ENCODE results near the gene APOL3.
"Not testable (repeated sequence)": the region's sequence is repeated elsewhere in the genome, so short reads cannot be mapped to it uniquely, and the experiment has no call there.

APOL3 gene

GRCh38 chr22:36166518-36167220, 6.1 kb upstream of the APOL3 start:
- in situ Hi-C loops (cut with MboI; ENCODE audit: low pct_unique_long_range_greater_than_20kb, low sequenced_read_pairs) = no loop called here
- DNase-seq = no peak

GRCh38 chr22:36166086-36166485, 5.5 kb upstream of the APOL3 start:
- no peak for DNase-seq
- in situ Hi-C loops (cut with MboI; ENCODE audit: low pct_unique_long_range_greater_than_20kb, low sequenced_read_pairs) = no loop called here

- DNase-seq = no peak
- in situ Hi-C loops (cut with MboI; ENCODE audit: low pct_unique_long_range_greater_than_20kb, low sequenced_read_pairs) = no loop called here
Measured at GRCh38 chr22:36165141-36165540, 4.6 kb upstream of the APOL3 start.

- no peak for DNase-seq
Measured at GRCh38 chr22:36164621-36165020, 4.1 kb upstream of the APOL3 start.

GRCh38 chr22:36163497-36163896, 2.9 kb upstream of the APOL3 start:
- DNase-seq = no peak
- in situ Hi-C loops (cut with MboI; ENCODE audit: low pct_unique_long_range_greater_than_20kb, low sequenced_read_pairs) = no loop called here

More at GRCh38 chr22:36164621-36165020, 4.1 kb upstream of the APOL3 start:
- in situ Hi-C loops (cut with MboI; ENCODE audit: low pct_unique_long_range_greater_than_20kb, low sequenced_read_pairs) = no loop called here

DNA sequence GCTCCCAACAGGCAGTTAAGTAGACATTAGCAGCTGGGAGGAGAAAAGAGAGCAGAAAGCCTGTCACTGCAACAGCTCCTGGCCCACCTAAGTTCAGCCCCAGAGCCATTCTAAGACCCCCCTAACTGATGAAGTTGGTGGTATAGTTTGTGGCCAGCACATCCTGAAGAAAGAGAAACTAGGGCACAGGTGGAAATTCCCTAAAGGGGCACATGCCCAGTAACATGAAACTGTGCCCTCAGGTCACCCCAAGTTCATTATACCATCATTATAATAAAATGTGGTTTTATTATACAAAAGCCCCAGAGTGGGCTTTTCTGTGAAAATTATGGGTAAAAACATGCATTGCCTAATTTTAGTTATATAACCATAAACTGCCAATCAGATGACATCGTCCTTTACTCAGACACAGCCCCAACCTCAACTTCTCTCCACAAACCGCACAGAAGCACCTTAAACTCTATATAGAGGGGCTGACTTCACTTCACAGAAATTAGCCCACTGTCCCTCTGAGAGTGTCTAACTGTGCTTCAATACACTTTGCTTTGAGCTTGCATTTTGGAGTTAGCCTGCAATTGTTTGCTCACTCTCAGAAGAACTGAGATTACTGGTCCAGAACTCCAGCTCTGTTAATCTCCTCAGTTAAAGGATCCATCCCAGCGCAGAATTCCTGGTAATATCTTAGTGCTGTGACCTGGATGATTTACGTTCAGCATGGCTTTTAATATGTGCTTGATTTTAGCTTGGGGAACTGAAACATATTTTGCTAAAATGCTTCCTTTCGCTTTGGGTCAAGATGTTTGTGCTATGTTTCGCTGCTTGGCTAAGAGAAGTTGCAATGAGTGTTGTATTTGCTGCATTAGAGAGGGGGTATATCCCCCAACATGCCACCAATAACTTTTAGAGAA, 1.8 kb upstream of the APOL3 start:
- peak; percentile 8 for DNase-seq
- in situ Hi-C loops (cut with MboI; ENCODE audit: low pct_unique_long_range_greater_than_20kb, low sequenced_read_pairs) = no loop called here

GRCh38 chr22:36161793-36162126, 1.2 kb upstream of the APOL3 start:
- in situ Hi-C loops (cut with MboI; ENCODE audit: low pct_unique_long_range_greater_than_20kb, low sequenced_read_pairs); DNase-seq: not testable (repeated sequence)

DNA sequence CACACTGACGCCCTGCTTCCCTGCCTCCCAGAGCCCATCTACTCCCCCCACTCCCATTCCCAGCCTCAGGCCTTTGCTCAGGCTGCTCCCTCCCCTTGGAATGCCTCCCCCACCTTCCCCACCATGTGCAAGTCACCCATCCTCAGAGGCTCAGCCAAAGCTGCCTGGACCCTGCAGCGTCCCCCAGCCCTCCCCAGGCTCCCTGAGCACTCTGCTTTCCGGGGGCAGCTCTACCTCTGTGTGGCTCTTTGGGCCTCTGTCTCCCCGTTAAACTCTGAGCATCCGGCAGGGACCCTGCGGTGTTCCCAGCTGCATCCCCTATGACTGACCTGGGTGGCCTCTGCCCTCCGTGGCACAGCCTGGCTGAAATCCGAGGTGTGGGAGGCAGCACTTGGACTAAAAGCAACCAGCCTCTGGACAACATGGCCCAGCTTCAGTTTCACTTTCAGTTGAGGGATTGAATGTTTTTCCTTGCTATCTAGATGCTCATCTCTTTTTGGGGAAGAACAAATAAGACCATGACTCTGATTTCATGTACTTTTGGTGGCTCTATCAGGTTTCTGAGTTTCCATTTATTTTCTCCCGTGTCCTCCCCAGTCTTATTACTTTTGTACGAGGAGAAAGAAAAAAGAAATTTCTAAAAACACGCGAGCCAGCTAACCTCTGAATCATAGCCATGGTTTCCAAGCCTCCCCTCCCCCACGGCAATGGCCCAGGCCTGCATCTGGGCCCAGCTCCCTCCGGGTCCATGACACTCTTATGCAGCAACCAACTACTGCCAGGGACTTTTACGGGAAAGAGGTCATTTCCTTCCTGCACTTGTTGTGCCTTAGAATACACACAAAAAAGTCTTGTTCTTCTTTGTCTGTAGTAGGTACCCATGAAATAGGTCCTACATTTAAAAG, 3.8 kb downstream of the APOL3 start:
- DNase-seq = peak; percentile 65
- in situ Hi-C loops (cut with MboI; ENCODE audit: low pct_unique_long_range_greater_than_20kb, low sequenced_read_pairs) = no loop called here

DNA sequence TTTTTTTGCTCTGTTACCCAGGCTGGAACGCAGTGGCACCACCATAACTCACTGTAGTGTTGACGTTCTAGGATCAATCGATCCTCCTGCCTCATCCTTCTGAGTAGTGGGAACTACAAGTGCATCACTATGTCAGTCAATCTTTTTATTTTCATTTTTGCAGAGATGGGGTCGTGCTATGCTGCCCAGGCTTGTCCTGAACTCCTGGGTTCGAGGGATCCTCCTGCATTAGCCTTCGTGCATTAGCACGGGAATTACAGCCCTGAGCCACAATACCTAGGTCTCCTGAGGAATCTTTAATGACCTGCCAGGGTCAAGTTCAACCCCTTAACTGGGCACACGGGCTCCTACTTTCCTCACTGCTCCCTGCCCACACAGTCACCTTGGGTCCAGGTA, 4.4 kb downstream of the APOL3 start:
- DNase-seq = no peak
- in situ Hi-C loops (cut with MboI; ENCODE audit: low pct_unique_long_range_greater_than_20kb, low sequenced_read_pairs) = no loop called here

GRCh38 chr22:36155702-36156101, 4.9 kb downstream of the APOL3 start:
- DNase-seq = no peak
- in situ Hi-C loops (cut with MboI; ENCODE audit: low pct_unique_long_range_greater_than_20kb, low sequenced_read_pairs) = no loop called here

DNA sequence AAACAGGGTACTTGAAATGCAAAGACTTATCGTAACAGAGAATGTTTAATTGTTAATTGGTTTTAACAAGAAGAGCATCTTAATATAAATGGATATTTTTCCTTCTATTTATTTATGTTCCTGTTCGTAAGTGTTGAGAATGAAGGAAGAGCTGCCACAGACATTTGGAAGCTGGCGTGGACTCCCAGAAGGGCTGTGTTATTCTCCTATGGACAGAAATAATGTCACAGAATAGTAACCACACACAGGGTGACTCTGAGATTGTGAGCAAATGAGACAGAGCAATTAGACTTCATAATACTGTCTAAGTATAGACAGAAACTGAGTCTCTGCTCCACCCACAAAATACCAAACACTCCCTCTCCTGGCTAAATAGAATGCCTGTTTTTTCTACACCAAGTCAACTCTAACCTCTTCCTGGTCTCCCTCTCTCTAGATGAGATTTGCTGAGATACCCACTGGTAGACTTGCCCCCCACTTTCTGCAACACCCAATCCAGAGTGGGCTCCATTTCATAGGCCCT, 6.1 kb downstream of the APOL3 start:
- in situ Hi-C loops (cut with MboI; ENCODE audit: low pct_unique_long_range_greater_than_20kb, low sequenced_read_pairs) = no loop called here

DNA sequence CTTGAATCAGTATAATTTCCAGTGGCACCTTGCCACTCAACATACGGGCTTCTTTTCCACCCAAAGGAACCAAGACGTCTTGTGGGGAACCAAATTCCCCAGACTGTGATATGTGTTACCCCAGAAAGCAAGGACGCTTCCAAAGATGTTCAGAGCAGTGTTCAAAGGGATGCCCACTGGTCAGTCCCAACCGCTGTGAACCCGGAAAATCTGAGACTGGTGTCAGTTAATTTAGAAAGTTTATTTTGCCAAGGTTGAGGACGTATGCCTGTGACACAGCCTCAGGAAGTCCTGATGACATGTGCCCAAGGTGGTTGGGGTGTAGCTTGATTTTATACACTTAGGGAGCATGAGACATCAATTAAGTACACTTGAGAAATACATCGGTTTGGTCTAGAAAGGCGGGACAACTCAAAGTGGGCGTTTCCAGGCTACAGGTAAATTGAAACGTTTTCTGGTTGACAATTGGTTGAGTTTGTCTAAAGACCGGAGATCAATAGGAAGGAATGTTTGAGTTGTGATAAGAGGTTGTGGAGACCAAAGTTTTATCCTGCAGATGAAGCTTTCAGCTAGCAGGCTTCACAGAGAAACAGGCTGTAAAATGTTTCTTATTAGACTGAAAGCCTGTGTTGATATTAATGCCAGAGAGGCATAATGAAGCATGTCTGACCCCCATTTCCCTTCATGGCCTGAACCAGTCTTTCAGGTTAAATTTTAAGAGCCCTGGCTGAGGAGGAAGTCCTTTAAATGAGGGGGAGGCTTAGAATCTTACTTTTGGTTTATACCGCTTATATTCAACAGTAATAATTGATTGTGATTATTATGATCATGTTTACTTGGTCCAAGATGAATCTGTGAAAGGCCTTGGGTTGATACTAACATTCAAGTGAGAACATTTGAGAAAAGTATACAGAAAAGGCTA, 6.8 kb downstream of the APOL3 start:
- in situ Hi-C loops (cut with MboI; ENCODE audit: low pct_unique_long_range_greater_than_20kb, low sequenced_read_pairs) = no loop called here
- no peak for DNase-seq

More for the DNA sequence above, 6.1 kb downstream of the APOL3 start:
- DNase-seq = no peak

DNA sequence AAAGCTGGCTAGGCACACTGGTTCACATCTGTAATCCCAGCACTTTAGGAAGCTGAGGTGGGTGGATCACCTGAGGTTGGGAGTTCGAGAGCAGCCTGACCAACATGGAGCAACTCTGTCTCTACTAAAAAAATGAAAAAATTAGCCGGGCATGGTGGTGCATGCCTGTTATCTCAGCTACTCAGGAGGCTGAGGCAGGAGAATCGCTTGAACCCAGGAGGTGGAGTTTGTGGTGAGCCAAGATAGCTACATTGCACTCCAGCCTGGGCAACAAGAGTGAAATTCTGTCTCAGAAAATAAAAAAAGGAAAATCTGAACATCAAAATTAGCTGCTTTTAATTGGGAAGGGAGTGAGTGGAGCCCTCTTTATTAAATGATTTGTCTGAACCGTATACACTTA, 7.7 kb downstream of the APOL3 start:
- in situ Hi-C loops (cut with MboI; ENCODE audit: low pct_unique_long_range_greater_than_20kb, low sequenced_read_pairs) = not testable (repeated sequence)

GRCh38 chr22:36152088-36152487, 8.5 kb downstream of the APOL3 start:
- DNase-seq = no peak
- in situ Hi-C loops (cut with MboI; ENCODE audit: low pct_unique_long_range_greater_than_20kb, low sequenced_read_pairs) = no loop called here

More for the DNA sequence above, 7.7 kb downstream of the APOL3 start:
- DNase-seq = not testable (repeated sequence)

- DNase-seq = no peak
- in situ Hi-C loops (cut with MboI; ENCODE audit: low pct_unique_long_range_greater_than_20kb, low sequenced_read_pairs) = no loop called here
Measured at GRCh38 chr22:36151006-36151595, 9.5 kb downstream of the APOL3 start.

DNA sequence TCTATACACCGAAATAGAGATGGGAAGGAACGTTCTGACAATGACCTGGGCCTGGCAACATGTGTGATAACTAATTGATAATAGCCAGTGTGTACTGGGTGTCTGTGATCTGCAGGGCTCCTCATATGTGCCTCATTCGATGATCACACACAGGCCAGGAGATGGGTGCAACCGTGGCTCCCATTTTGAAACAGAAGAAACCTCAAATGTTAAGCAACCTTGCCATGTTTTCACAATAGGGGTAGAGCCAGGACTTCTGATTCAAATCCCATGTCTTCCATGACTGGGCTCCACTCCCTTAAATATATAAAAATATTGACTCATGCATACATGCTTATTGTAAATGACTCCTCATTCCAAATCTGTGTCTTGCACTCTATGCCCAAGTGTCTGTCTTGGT, 11.1 kb downstream of the APOL3 start:
- no peak for DNase-seq
- in situ Hi-C loops (cut with MboI; ENCODE audit: low pct_unique_long_range_greater_than_20kb, low sequenced_read_pairs) = no loop called here

- in situ Hi-C loops (cut with MboI; ENCODE audit: low pct_unique_long_range_greater_than_20kb, low sequenced_read_pairs) = no loop called here
- no peak for DNase-seq
Measured at GRCh38 chr22:36148411-36148810, 12.1 kb downstream of the APOL3 start.

GRCh38 chr22:36147196-36147791, 13.3 kb downstream of the APOL3 start:
- no peak for DNase-seq

More at GRCh38 chr22:36147196-36147791, 13.3 kb downstream of the APOL3 start:
- in situ Hi-C loops (cut with MboI; ENCODE audit: low pct_unique_long_range_greater_than_20kb, low sequenced_read_pairs) = no loop called here

Measured in KBM-7 (cell line).